ENCODE results near the gene MMP2.

MMP2 gene

GRCh38 chr16:55468352-55468990 lies 10.5 kb upstream of the MMP2 start:
- TF ChIP-seq CTCF (IDR thresholded peaks at IDR 0.05; ENCODE audit: control insufficient read depth, extremely low read depth, insufficient read depth), result no peak
- no peak for DNase-seq (ENCODE audit: low read depth)
- no peak overlapping the region for H3K4me3 ChIP-seq (ENCODE audit: low read depth, low read length)

- no peak for DNase-seq (ENCODE audit: low read depth)
Measured at GRCh38 chr16:55469821-55470532, 9.0 kb upstream of the MMP2 start.

GRCh38 chr16:55470533-55471371 lies 8.2 kb upstream of the MMP2 start:
- TF ChIP-seq CTCF (IDR thresholded peaks at IDR 0.05; ENCODE audit: control insufficient read depth, extremely low read depth, insufficient read depth), result no peak
- H3K4me3 ChIP-seq (ENCODE audit: low read depth, low read length), result no peak overlapping the region
- no peak for DNase-seq (ENCODE audit: low read depth)

More at GRCh38 chr16:55469821-55470532, 9.0 kb upstream of the MMP2 start:
- no peak overlapping the region for H3K4me3 ChIP-seq (ENCODE audit: low read depth, low read length)
- TF ChIP-seq CTCF (IDR thresholded peaks at IDR 0.05; ENCODE audit: control insufficient read depth, extremely low read depth, insufficient read depth), result no peak

GRCh38 chr16:55471448-55472097 lies 7.4 kb upstream of the MMP2 start:
- TF ChIP-seq CTCF (IDR thresholded peaks at IDR 0.05; ENCODE audit: control insufficient read depth, extremely low read depth, insufficient read depth), result no peak
- DNase-seq (ENCODE audit: low read depth), result no peak
- no peak overlapping the region for H3K4me3 ChIP-seq (ENCODE audit: low read depth, low read length)

- no peak for TF ChIP-seq CTCF (IDR thresholded peaks at IDR 0.05; ENCODE audit: control insufficient read depth, extremely low read depth, insufficient read depth)
- DNase-seq (ENCODE audit: low read depth), result no peak
- H3K4me3 ChIP-seq (ENCODE audit: low read depth, low read length), result no peak overlapping the region
Measured at GRCh38 chr16:55473587-55473986, 5.4 kb upstream of the MMP2 start.

- H3K4me3 ChIP-seq (ENCODE audit: low read depth, low read length), result no peak overlapping the region
- TF ChIP-seq CTCF (IDR thresholded peaks at IDR 0.05; ENCODE audit: control insufficient read depth, extremely low read depth, insufficient read depth), result no peak
- DNase-seq (ENCODE audit: low read depth), result no peak
Measured at GRCh38 chr16:55474821-55475220, 4.2 kb upstream of the MMP2 start.
